Measurements from ENCODE around the gene TNS1.
A peak's percentile ranks its signal among the peaks of the same experiment; 100 is the strongest.

The TNS1 gene

DNA sequence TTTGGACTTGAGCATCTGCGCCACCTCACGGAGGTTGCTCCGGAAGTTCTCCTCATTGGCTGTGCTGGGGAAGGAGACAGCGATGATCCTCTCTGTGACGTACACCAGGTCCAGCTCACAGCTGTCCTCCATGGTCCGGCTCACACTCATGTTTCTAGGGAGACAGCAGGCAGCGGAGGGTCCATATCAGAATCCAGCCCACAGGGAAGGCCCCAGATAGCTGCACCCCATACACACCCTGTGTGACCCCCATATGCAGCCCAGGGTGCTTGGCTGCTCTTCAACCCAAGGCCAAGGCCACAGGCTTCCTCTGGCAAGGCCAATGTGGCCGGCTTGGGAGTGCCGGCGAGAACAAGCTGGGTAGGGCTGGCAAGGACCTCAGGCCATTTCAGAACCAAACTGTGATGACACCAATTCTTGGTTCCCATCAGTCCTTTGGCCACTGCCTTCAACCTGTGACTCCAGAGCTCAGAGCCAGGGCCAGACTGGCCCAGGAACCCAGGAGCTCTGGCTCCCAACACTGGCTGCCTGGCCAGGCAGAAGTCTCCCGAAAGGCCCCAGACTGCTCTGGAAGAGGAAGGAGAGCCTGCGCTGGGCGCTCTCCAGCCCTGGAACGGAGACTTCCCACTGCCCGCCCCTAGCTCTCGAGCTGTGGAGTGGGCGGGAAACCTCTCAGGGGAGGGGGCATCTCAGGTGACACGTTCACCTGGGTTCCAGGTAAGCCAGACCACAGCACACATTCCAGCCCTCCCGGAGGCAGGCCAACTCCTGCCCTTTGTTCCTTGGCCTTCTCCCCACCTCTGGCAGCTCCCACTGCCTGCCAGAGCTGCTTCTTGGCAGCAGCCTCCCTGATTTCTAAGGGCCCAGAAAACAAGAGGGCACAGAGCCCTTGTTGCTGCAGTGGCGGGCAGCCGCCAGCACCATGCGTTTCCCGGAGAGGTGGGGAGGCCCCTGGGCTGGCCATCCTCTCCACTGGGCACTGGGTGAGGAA lies 104.7 kb downstream of the TNS1 start:
- no peak for ATAC-seq
- no peak for DNase-seq

DNA sequence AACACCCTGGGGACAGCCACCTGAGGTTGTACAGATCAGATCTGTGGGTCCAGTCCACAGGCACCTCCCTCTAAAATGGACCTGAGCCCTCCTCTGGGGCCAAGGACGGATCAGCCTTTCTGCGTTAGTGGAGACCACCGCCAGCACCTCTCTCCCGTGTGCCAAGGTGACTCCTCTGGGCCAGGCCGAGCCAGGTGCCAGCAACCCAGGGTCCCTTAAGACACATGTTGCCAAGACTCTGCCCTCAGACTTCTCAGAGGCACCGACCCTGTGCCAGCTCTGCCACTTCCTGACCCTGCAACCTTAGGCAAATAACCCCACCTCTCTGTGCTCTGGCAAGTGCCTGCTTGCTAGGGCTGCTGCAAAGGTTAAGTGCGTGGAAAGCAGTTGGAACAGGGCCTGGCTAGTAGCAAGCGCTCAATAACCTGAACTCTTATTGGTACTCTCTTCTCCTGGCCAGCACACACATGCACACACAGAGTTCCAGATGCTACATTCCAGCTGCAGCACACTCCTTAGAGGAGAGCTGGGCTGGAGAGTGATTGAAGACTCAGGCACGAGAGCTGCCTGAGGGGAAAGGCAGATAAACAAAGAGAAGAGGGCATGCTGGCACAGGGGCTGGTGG lies 105.6 kb downstream of the TNS1 start:
- DNase-seq (no peak), ATAC-seq (no peak)

DNA sequence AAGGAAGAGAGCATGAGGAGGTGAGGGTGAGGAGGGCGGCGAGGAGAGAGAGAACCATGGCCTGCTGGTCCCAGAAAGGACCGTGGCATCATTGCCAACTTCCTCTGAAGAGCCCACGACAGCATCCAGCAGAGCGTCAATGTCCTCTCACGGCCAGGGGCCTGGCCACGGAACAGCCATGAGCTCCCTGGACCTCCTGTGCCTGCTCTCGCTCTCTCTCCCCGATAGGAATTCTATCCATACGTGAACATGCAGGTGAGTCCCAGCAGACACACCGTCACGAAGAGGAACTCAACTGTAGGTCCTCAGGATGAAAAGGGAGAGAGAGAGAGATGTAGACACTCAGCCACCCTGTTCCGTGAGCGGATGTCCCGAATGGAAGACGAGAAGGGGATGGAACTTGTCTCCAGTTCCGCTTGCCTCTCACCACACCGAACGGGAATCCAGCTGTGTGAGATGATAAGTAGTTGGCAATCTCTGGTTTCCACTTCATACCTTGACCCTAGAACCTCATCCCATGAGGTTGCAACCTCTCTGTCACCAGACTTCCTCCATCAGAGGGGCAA lies 107.6 kb downstream of the TNS1 start:
- DNase-seq (no peak), ATAC-seq (no peak)

DNA sequence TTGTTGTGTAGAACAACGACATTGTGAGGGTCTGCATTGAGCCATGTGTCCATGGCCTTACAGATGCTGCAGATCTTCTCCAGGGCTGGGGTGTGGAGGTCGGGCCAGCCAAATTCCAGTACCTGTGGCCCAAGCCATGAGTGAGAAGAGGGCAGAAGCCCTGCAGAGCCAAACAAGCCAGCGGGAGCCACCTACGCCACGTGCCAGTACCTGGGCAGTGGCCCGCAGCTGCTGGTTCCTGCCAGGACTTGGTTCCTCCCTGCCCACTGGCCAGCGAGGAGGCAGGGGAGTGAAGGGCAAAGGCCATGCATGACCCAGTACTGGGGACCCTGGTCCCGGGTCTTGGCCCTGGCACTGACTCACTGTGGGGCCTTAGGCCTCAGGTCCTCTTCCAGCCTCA lies 109.4 kb downstream of the TNS1 start:
- no peak for DNase-seq
- no peak for ATAC-seq

DNA sequence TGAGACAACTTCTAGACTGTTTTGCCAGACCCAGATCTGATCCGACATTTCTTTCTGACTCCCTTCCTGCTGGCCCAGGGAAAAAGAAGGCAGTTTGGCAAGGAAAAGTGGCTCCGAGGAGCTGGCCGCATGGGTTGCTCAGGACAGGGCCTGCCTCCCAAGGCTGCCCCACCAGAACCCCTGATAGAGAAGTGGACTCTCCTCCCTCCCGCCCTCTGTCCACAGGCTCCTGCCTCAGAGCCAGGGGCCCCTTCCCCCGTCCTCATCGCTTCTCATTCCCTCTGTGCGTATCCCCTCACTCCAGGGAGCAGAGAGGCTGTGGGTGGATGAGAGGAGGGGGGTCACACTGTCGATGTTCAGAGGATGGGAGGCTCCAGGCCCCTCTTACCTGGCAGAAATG lies 110.2 kb downstream of the TNS1 start:
- ATAC-seq (no peak), DNase-seq (no peak)

- no peak for ATAC-seq
These were observed 112.3 kb downstream of the TNS1 start for GRCh38 chr2:217890445-217890844.

DNA sequence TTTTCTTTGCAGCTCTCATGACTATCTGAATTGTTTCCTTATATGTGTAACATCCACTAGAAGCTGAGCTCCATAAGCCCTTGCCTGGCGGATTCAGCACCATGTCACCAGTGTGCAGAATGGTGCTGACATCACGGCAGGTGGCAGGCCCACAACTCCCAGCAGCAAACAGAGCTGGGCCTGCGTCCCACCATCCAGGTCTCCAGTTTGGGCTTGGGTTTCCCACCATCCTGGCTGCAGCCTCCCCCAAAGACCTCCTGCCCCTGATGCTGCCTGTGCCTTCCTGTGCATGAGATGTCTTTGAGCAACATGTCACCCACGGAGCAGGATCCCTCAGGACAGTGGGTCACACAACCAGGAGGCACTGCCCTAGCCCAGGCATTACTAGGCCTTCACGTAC lies 113.1 kb downstream of the TNS1 start:
- DNase-seq (no peak), ATAC-seq (no peak)

More at GRCh38 chr2:217890445-217890844, 112.3 kb downstream of the TNS1 start:
- DNase-seq = no peak

DNA sequence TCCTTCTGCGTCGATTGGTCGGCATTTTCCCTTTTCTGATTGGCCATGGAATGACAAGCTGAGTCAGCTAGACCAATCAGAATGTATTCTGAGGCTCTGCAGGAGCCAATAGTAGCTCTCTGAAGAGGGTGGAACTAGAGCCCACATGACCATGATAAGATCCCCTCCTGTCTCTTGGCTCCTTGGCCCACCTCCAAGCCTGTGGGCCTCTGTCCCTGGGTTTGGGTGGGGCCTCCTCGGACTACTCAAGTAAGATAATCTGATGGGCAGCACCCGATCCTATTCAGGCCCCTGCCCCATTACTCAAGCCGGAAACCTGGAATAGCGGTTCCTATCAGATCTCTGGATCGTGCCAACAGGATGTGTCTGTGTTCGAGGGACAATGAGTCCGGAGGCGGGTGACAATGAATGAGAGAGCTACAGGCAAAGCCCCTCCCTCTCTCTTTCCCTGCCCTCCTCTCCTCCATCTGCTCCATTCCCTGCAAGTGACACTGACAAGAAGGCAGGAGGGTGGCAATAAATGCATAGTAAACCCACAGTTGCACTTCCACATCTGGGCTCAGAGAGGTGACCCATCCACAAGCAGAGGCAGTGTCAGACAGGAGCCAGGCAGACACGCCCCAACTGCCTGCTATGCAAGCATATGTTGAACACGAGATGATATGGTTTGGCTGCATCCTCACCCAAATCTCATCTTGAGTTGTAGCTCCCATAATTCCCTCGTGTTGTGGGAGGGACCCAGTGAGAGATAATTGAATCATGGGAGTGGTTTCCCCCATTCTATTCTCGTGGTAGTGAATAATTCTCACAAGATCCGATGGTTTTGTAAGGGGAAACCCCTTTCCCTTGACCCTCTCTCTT lies 114.7 kb downstream of the TNS1 start:
- ATAC-seq (no peak), DNase-seq (no peak)

GRCh38 chr2:217886720-217887309 lies 116.0 kb downstream of the TNS1 start:
- peak; percentile 76 for DNase-seq
- ATAC-seq = peak; percentile 53

DNA sequence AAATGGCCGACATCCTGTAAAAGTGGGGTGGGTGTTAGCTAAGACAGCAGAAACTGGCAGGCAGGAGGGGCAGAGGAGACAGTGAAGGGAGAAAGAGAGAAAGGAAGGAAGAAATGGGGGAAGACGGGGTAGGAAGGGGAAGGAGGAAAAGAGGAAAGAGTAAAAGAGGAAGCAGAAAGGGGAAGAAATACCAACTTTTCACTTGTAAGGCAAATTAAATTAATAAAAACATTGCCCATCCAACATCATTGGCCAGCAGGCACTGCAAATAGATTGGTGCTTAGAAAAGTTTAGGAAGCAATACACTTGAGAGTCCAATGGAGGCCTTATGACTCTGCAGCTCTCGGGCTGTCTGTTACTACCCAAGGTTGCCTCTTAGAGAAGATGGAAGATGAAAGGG lies 116.7 kb downstream of the TNS1 start:
- DNase-seq (no peak), ATAC-seq (no peak)

DNA sequence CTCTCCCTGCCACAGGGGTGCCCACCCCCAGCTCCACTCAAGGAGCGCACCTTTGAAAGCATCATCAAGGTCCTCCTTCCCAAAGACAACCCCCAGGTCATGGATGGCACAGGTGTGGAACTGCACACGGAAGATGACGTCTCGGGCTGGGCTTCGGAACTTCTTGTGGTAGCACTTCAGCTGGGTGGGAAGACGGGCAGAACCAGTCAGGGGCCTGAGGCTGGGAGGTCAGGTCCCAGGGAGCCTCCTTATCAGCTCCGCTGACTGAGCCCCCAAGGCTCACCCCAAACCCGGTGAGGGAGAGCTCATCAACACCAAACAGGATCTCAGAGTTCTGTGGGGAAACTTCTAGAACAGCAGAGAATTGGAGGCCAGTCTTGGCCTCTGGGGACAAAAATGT lies 117.8 kb downstream of the TNS1 start:
- no peak for DNase-seq
- no peak for ATAC-seq

DNA sequence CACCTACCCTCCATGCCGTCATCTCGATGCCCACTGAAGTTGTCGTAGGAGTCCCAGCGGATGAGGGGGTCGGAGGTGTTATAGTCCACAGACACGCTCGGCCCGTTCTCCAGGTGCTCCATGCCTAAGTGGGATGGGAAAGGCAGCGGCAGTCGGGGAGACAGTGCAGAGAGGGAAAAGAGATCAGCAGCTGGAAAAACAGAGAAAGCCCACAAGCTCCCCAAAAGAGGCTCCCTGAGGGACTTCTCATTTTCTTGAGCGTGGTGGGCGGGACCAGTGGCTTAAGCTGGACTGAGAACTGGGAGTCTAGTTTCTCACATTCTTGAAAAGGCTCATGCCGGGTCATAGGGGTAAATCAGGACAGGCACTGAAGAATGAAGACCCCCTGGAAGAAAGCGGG lies 121.9 kb downstream of the TNS1 start:
- ATAC-seq (no peak), DNase-seq (no peak)

GRCh38 chr2:217880287-217880889 lies 122.4 kb downstream of the TNS1 start:
- no peak for ATAC-seq
- DNase-seq = no peak

DNA sequence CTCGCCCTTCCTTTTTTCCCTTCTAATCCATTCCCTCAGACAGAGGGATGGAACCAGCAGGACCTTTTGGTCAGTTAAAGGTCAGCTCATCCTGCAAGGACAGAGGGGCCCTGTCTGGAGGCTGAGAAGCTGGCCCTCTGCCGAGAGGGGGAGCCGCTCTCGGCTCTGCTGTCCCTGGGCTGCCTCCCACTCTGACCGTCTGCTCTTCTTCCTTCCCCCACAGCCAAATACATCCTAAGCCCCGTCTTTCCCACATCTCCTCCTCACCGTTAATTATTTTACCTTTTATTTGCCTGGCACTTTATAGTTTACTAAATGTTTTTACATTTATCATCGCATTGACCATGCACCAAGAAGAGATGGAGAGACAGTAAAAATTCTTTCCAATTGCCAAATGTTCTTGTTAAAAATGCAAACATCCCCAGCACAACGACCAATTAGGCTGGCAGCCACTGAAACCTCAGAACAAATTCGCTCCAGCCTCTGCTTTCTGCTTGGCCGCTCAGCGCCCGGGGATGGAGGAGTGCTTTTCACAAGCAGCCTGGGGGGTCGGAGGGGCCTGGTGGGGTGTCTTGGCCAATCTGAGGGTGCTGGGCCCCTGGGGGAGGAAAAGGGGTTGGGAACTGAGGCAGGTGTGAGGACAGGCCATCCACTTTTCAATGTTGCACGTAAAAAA lies 123.7 kb downstream of the TNS1 start:
- DNase-seq (no peak), ATAC-seq (no peak)

- no peak for ATAC-seq
- DNase-seq = no peak
These were observed 124.9 kb downstream of the TNS1 start for GRCh38 chr2:217877866-217878265.

DNA sequence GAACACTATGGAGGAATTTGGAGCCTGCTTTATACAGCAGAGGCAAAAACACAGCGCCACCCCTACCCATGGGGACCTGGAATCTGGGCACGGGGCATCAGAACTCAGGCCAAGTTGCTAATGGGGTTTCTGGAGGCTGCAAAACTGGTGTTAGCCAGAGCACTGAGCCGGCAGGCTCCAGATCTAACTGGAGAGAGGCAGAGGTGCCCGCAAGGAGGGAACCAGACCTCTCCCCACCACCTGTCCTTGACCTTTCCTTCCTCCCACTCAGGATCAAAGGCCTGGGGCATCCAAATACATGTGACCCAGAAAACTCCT lies 126.6 kb downstream of the TNS1 start:
- ATAC-seq = no peak
- no peak for DNase-seq

DNA sequence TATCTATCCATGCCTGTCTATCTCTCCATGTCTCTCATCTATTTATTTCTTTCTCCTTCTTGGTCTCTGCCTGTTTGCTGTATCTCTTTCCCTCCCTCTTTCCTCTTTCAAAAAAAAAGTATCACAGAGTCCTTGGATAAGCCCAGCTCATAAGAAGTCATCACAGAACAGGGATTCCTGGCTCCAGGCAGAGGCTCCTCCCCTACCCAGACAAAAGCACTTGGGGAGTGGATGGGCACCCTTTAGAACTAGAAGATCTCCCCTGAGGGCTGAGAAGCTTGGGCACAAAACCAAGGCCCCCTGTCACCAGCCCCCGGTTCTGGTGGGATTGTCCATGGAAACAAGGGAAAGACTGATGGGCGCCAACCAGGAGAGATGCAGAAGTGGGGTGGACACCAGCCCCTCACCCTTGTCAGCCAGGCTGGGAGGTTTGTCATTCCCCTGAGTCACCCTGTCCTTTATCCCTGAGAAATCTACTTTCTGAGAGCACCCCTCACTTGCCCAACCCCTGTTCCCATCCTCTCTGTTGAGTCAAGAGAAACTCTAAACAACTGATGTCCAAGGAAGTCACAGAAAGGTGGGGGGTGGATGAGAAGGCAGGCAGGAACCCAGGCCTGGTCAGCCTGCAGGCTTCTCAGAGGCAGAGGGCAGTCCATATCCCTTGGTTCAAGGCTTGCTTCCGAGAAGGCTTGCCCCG lies 127.1 kb downstream of the TNS1 start:
- DNase-seq (no peak), ATAC-seq (no peak)

GRCh38 chr2:217875138-217875537 lies 127.7 kb downstream of the TNS1 start:
- ATAC-seq (no peak), DNase-seq (no peak)

- no peak for ATAC-seq
- DNase-seq = no peak
These were observed 129.4 kb downstream of the TNS1 start for GRCh38 chr2:217873371-217873770.

DNA sequence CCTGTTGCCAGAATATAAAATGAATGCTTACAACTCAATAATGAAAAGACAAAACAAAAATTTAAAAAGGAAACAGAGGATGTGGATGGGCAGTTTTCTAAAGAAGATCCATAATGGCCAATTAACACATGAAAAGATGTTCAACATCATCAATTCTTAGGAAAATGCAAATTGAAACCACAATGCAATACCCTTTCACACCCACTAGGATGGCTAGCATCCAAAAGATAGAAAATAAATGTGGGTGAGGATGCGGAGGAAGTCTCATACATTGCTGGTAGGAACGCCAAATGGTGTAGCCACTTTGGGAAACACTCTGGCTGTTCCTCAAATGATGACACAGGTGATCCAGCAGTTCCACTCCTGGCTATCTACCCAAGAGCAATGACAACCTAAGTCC lies 130.5 kb downstream of the TNS1 start:
- no peak for ATAC-seq
- no peak for DNase-seq

Measured in stimulated activated naive CD8-positive, alpha-beta T cell treated with anti-CD3 and anti-CD28 coated beads, Interleukin-15, Interleukin-2, amounts not matched to agents 100 U/mL and 50 U/mL, for 24 hours (primary cell).